Mammary epithelial cell (primary cell): ENCODE results near the gene MYLK4.

Experiments
- EZH2 ChIP-seq: IDR thresholded peaks from 2 replicates; pipeline ENCODE4 v1.6.1; 2012; ENCODE audit warnings: low read length, inconsistent platforms, borderline replicate concordance
- TF ChIP-seq, protein P1 (sequence below), 2 donors: IDR thresholded peaks in 1 of 2; conservative IDR thresholded peaks in 1 of 2; 2 replicates each; pipeline ENCODE4 v1.5.1; 2011 to 2012; ENCODE audit warnings: inconsistent platforms in 2 of 2, low read length in 2 of 2, mild to moderate bottlenecking in 2 of 2, control low read depth in 1 of 2, low read depth in 1 of 2; ENCODE audit not compliant: insufficient read depth in 1 of 2; ENCODE audit errors: extremely low read depth in 1 of 2

DNA sequence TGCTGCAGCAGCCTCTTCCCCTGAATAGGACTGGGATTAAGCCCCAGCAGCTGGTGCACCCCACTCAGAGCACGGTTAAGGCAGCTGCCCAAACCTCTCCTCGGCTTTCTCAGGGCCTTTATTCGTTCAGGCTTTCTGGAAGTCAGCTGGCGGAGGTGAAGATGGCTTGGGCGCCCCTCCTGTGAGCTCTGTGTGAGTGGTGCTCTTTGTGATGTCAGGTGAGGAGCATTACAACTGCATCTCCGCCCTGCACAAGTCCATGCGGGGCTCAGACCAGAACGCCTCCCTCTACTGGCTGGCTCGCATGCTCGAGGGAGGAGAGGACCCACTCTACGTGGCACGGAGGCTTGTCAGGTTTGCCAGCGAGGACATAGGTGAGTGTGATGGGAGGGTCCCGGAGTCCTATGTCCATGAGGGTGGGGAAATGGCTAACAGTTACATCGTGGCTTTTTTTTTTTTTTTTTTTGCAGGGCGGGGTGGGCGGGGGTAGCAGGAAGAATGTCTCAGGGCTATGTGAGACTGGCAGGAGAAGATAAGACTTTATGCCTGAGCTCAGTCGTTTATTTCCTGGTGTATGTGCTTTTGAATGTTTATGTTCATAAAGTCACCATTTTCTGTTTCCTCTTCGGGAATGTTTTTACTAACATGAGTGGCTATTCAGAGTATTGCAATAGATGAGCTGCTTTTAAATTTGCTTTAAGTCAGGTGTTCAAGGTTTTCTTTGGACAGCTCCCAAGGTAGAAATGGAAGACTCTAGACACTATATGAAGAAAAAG lies 32.7 kb upstream of the MYLK4 start:
- TF ChIP-seq, protein P1, sequence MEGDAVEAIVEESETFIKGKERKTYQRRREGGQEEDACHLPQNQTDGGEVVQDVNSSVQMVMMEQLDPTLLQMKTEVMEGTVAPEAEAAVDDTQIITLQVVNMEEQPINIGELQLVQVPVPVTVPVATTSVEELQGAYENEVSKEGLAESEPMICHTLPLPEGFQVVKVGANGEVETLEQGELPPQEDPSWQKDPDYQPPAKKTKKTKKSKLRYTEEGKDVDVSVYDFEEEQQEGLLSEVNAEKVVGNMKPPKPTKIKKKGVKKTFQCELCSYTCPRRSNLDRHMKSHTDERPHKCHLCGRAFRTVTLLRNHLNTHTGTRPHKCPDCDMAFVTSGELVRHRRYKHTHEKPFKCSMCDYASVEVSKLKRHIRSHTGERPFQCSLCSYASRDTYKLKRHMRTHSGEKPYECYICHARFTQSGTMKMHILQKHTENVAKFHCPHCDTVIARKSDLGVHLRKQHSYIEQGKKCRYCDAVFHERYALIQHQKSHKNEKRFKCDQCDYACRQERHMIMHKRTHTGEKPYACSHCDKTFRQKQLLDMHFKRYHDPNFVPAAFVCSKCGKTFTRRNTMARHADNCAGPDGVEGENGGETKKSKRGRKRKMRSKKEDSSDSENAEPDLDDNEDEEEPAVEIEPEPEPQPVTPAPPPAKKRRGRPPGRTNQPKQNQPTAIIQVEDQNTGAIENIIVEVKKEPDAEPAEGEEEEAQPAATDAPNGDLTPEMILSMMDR (conservative IDR thresholded peaks at IDR 0.05 in 1 of 2, IDR thresholded peaks at IDR 0.05 in 1 of 2; ENCODE audit: extremely low read depth in 1 of 2, insufficient read depth in 1 of 2, low read depth in 1 of 2, low read length in 2 of 2) = no peak
- TF ChIP-seq EZH2 = no peak
